Measurements from ENCODE around the gene UBXN10. TPM values are rescaled to one million over a fixed set of nuclear protein-coding genes. Genes with fewer than 3 reads are reported as not detected.
"Not testable (repeated sequence)": the region's sequence is repeated elsewhere in the genome, so short reads cannot be mapped to it uniquely, and the experiment has no call there.

Gene UBXN10
- total and polyA plus RNA-seq, 2 of the 4 experiments (the other 2 are of a cell fraction): not detected

DNA sequence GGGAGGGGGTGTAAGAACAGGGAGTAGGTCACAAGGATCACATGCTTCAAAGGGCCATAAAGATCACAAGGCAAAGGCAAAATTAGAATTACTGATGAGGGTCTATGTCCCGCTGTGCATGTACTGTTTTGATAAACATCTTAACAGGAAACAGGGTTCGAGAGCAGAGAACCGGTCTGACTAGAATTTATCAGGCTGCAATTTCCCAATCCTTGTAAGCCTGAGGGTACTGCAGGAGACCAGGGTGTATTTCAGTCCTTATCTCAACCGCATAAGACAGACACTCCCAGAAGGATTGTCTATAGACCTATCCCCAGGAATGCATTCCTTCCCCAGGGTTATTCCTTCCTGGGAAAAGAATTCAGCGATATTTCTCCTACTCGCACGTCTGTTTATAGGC, 46.7 kb downstream of the UBXN10 start:
- H4K91ac ChIP-seq (ENCODE audit: insufficient read depth, low read depth, low read length); H4K5ac ChIP-seq (ENCODE audit: low read depth, low read length); H3K9me3 ChIP-seq (ENCODE audit: control insufficient read depth, insufficient read depth, low read length); H3K27ac ChIP-seq (ENCODE audit: insufficient read depth, low read length); DNase-seq; H3K4me2 ChIP-seq (ENCODE audit: low read depth, low read length); H4K20me1 ChIP-seq (ENCODE audit: insufficient read depth, low read length); BruUV-seq (replicated peaks); H3K9ac ChIP-seq (ENCODE audit: low read depth, low read length); H3K79me1 ChIP-seq (ENCODE audit: low read depth in 1 of 2, low read length in 2 of 2); H3K56ac ChIP-seq (ENCODE audit: extremely low read depth, insufficient read depth, low read length); H2AFZ ChIP-seq (replicated peaks; ENCODE audit: low read length, poor library complexity); H2BK20ac ChIP-seq (ENCODE audit: low read depth, low read length); H2BK120ac ChIP-seq (ENCODE audit: low read depth, low read length); H4K8ac ChIP-seq (ENCODE audit: low read depth in 2 of 2, low read length in 2 of 2); H2AK5ac ChIP-seq (ENCODE audit: low read depth, low read length); H3K4me3 ChIP-seq (ENCODE audit: insufficient read depth, low read depth, low read length); H3K18ac ChIP-seq (ENCODE audit: low read depth, low read length); CTCF ChIA-PET; POLR2A ChIA-PET (ENCODE audit: unreplicated experiment); H3K36me3 ChIP-seq (ENCODE audit: control insufficient read depth, insufficient read depth, low read length); H2BK5ac ChIP-seq (ENCODE audit: low read depth, low read length, poor library complexity, severe bottlenecking); H3K14ac ChIP-seq (replicated peaks; ENCODE audit: low read depth, low read length); H3K4me1 ChIP-seq (ENCODE audit: control insufficient read depth, insufficient read depth, low read length); ATAC-seq (ENCODE audit: low read depth); intact Hi-C loops (cut with micrococcal nuclease); H3K4ac ChIP-seq (ENCODE audit: low read depth, low read length); in situ Hi-C loops (cut with MboI; ENCODE audit: low sequenced_read_pairs); dilution Hi-C loops (cut with HindIII; ENCODE audit: low sequenced_read_pairs, unreplicated experiment); H2BK15ac ChIP-seq (ENCODE audit: low read depth, low read length); H3K23ac ChIP-seq (ENCODE audit: low read depth, low read length); H3K9me1 ChIP-seq (ENCODE audit: insufficient read depth, low read length); H2AK9ac ChIP-seq (replicated peaks; ENCODE audit: low read depth, low read length, poor library complexity): not testable (repeated sequence)
- H3K27me3 ChIP-seq (ENCODE audit: control insufficient read depth, insufficient read depth, low read length): peaks cover 36% of the 10 kb centered on the region
- WGBS, 2 experiments (ENCODE audit: extremely low coverage in 2 of 2, insufficient read length in 1 of 2): 33% methylated on average over 3 of the region's 7 CpGs; no CpG with 5 or more reads in 1 of the 2 experiments

All from IMR-90 (cell line).